Measurements from ENCODE around the gene INPP4B. TPM values are rescaled to one million over a fixed set of nuclear protein-coding genes. Genes with fewer than 3 reads are reported as not detected.
"Not testable (repeated sequence)": the region's sequence is repeated elsewhere in the genome, so short reads cannot be mapped to it uniquely, and the experiment has no call there.

The INPP4B gene
- total RNA-seq, 1 experiment from 2014 or later = 41.0 TPM

DNA sequence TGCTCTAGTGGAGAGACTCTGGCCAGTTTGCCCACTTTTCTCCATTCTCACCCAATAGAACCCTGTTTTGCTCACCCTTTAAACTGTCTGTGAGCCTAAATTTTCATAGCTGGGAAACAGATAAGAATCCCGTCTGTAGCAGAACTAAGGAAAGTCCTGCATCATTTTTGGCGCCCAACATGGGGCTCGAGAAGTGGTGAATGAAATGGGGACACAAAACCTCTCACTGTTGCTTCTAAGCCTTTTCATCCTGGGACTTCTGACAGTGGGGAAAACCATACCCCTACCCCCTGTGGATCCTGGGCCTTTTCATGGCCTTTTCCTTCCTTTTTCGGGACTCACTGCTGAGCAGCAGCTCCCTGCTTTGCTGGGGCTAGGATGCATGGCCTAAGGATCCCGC, 189.9 kb downstream of the INPP4B start:
- Histone ChIP-seq H3K36me3 (ENCODE audit: low read depth, low read length) (peaks cover 52% of the 10 kb centered on the region), H2AFZ (ENCODE audit: low read length) (no peak overlapping the region), H3K4me1 (ENCODE audit: insufficient read depth, low read length) (no peaks in the 10 kb centered on the region), H3K9ac (ENCODE audit: low read length) (no peak overlapping the region), H3K27ac (ENCODE audit: low read length) (no peak overlapping the region), H3F3A (ENCODE audit: low read length, unreplicated experiment) (no peaks in the 10 kb centered on the region), H3K79me2 (ENCODE audit: low read length) (no peaks in the 10 kb centered on the region), H3K4me2 (ENCODE audit: low read length) (no peak overlapping the region), H3K4me3 (ENCODE audit: low read length) (no peak overlapping the region), H4K20me1 (ENCODE audit: low read length) (no peaks in the 10 kb centered on the region), H3K9me3 (ENCODE audit: low read length) (peaks cover 48% of the 10 kb centered on the region), H3K27me3 (ENCODE audit: low read length) (no peaks in the 10 kb centered on the region), H3K9me2 (replicated peaks; ENCODE audit: low read length) (no peaks in the 10 kb centered on the region)
- BruUV-seq (replicated peaks) = no TSS peak
- intact Hi-C loops (cut with micrococcal nuclease) = no loop called here
- CTCF ChIA-PET = no interaction called here
- POLR2A ChIA-PET (ENCODE audit: unreplicated experiment) = no interaction called here
- TF ChIP-seq EZH2 (IDR thresholded peaks at IDR 0.05; ENCODE audit: low read length, unreplicated experiment) (no peak), EZH2phosphoT487 (IDR thresholded peaks at IDR 0.05; ENCODE audit: borderline replicate concordance, low read length) (no peak)
- TF ChIP-seq, protein P1, sequence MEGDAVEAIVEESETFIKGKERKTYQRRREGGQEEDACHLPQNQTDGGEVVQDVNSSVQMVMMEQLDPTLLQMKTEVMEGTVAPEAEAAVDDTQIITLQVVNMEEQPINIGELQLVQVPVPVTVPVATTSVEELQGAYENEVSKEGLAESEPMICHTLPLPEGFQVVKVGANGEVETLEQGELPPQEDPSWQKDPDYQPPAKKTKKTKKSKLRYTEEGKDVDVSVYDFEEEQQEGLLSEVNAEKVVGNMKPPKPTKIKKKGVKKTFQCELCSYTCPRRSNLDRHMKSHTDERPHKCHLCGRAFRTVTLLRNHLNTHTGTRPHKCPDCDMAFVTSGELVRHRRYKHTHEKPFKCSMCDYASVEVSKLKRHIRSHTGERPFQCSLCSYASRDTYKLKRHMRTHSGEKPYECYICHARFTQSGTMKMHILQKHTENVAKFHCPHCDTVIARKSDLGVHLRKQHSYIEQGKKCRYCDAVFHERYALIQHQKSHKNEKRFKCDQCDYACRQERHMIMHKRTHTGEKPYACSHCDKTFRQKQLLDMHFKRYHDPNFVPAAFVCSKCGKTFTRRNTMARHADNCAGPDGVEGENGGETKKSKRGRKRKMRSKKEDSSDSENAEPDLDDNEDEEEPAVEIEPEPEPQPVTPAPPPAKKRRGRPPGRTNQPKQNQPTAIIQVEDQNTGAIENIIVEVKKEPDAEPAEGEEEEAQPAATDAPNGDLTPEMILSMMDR (conservative IDR thresholded peaks at IDR 0.05; ENCODE audit: low read depth, low read length) = no peak
- DNase-seq (no peak), ATAC-seq (no peak)

DNA sequence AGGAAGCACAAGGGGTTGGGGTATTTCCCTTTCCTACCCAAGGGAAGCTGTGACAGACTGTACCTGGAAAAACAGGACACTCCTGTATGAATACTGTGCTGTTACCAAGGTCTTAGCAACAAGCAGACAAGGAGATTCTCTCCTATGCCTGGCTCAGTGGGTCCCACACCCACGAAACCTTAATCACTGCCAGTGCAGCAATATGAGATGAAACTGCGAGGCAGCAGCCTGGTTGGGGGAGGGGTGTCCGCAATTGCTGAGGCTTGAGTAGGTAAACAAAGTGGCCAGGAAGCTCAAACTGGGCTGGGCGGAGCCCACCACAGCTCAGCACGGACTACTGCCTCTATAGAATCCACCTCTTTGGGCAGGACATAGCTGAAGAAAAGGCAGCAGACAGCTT, 197.7 kb downstream of the INPP4B start:
- POLR2A ChIA-PET (ENCODE audit: unreplicated experiment) = no interaction called here
- no peaks in the 10 kb centered on the region for H3K27me3 ChIP-seq (ENCODE audit: low read length)
- no peak overlapping the region for H2AFZ ChIP-seq (ENCODE audit: low read length)
- H3K79me2 ChIP-seq (ENCODE audit: low read length) = no peaks in the 10 kb centered on the region
- H3K4me2 ChIP-seq (ENCODE audit: low read length) = no peak overlapping the region
- no peak overlapping the region for H3K27ac ChIP-seq (ENCODE audit: low read length)
- H3K36me3 ChIP-seq (ENCODE audit: low read depth, low read length) = no peaks in the 10 kb centered on the region
- no peak overlapping the region for H3K4me3 ChIP-seq (ENCODE audit: low read length)
- CTCF ChIA-PET = no interaction called here
- DNase-seq (no peak), ATAC-seq (no peak)
- TF ChIP-seq, protein P1 (conservative IDR thresholded peaks at IDR 0.05; ENCODE audit: low read depth, low read length) = no peak
- TF ChIP-seq EZH2phosphoT487 (IDR thresholded peaks at IDR 0.05; ENCODE audit: borderline replicate concordance, low read length) (no peak), EZH2 (IDR thresholded peaks at IDR 0.05; ENCODE audit: low read length, unreplicated experiment) (no peak)
- no peaks in the 10 kb centered on the region for H3F3A ChIP-seq (ENCODE audit: low read length, unreplicated experiment)
- no peaks in the 10 kb centered on the region for H3K4me1 ChIP-seq (ENCODE audit: insufficient read depth, low read length)
- intact Hi-C loops (cut with micrococcal nuclease) = no loop called here
- no peak overlapping the region for H3K9ac ChIP-seq (ENCODE audit: low read length)
- no peaks in the 10 kb centered on the region for H4K20me1 ChIP-seq (ENCODE audit: low read length)
- no peaks in the 10 kb centered on the region for H3K9me2 ChIP-seq (replicated peaks; ENCODE audit: low read length)
- no peaks in the 10 kb centered on the region for H3K9me3 ChIP-seq (ENCODE audit: low read length)
- no TSS peak for BruUV-seq (replicated peaks)

DNA sequence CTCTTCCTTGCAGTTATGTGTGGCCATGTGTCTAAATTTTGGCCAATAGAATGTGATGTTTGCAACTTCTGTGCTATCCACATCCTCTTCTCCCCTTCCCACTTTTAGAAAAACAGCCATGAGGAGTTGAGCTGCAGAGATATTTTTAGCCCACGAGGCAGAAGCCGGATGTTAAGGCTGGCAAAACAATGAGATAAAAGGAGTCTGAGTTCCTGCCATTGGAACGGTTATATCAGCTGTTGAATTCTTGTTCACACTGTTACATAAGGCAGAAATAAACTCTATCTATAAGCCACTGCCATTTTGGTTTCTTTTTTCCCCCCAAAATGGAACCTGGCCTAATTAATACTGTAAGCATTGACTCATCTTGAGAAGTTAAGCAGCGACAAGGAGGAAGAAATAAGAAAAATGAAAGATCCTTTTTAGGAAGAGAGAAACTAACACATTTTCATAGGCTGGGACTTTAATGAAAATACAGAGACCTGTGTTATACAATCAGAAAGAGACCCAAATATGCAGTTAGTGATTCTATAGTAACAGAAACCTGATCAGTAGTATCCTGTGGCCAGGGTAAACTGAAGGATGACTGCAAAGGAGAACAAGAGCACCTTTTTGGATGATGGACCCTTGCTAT, 200.5 kb downstream of the INPP4B start:
- Histone ChIP-seq H3K36me3 (ENCODE audit: low read depth, low read length) (no peaks in the 10 kb centered on the region), H3K9ac (ENCODE audit: low read length) (no peak overlapping the region), H3K9me2 (replicated peaks; ENCODE audit: low read length) (no peaks in the 10 kb centered on the region), H3K79me2 (ENCODE audit: low read length) (no peaks in the 10 kb centered on the region), H3F3A (ENCODE audit: low read length, unreplicated experiment) (no peaks in the 10 kb centered on the region), H3K4me1 (ENCODE audit: insufficient read depth, low read length) (no peaks in the 10 kb centered on the region), H3K27me3 (ENCODE audit: low read length) (no peaks in the 10 kb centered on the region), H3K9me3 (ENCODE audit: low read length) (no peaks in the 10 kb centered on the region), H3K27ac (ENCODE audit: low read length) (no peak overlapping the region), H2AFZ (ENCODE audit: low read length) (no peak overlapping the region), H3K4me2 (ENCODE audit: low read length) (no peak overlapping the region), H4K20me1 (ENCODE audit: low read length) (no peaks in the 10 kb centered on the region), H3K4me3 (ENCODE audit: low read length) (no peak overlapping the region)
- POLR2A ChIA-PET (ENCODE audit: unreplicated experiment) = no interaction called here
- no peak for DNase-seq
- CTCF ChIA-PET = no interaction called here
- ATAC-seq = no peak
- intact Hi-C loops (cut with micrococcal nuclease) = no loop called here
- TF ChIP-seq, protein P1 (conservative IDR thresholded peaks at IDR 0.05; ENCODE audit: low read depth, low read length) = no peak
- TF ChIP-seq EZH2phosphoT487 (IDR thresholded peaks at IDR 0.05; ENCODE audit: borderline replicate concordance, low read length) (no peak), EZH2 (IDR thresholded peaks at IDR 0.05; ENCODE audit: low read length, unreplicated experiment) (no peak)
- BruUV-seq (replicated peaks) = no TSS peak

DNA sequence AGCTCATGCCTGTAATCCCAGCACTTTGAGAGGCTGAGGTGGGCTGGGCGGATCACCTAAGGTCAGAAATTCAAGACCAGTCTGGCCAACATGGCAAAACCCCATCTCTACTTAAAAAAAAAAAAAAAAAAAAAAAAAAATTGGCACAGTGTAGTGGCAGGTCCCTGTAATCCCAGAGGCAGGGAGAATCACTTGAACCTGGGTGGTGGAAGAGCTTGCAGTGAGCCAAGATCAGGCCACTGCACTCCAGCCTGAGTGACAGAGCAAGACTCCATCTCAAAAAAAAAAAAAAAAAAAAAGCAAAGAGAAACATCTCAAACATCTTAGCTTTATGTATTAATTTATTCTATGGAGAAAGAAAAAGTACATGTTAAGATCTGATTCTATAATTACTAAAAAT, 201.5 kb downstream of the INPP4B start:
- BruUV-seq (replicated peaks); H3K9ac ChIP-seq (ENCODE audit: low read length); DNase-seq; H3F3A ChIP-seq (ENCODE audit: low read length, unreplicated experiment); POLR2A ChIA-PET (ENCODE audit: unreplicated experiment); H3K79me2 ChIP-seq (ENCODE audit: low read length); H3K27me3 ChIP-seq (ENCODE audit: low read length); intact Hi-C loops (cut with micrococcal nuclease); H2AFZ ChIP-seq (ENCODE audit: low read length); ATAC-seq; H4K20me1 ChIP-seq (ENCODE audit: low read length); H3K36me3 ChIP-seq (ENCODE audit: low read depth, low read length); H3K9me2 ChIP-seq (replicated peaks; ENCODE audit: low read length); H3K27ac ChIP-seq (ENCODE audit: low read length); H3K4me1 ChIP-seq (ENCODE audit: insufficient read depth, low read length); H3K4me2 ChIP-seq (ENCODE audit: low read length); H3K4me3 ChIP-seq (ENCODE audit: low read length); CTCF ChIA-PET; H3K9me3 ChIP-seq (ENCODE audit: low read length): not testable (repeated sequence)

Data from PC-3 (cell line).